Neuron (in vitro differentiated cells): Measurements from ENCODE around the gene OR51E1.

Experiments used
- H2AFZ ChIP-seq: one replicate; pipeline ENCODE4 v1.6.1; 2013; ENCODE audit warnings: low read depth, mild to moderate bottlenecking, inconsistent platforms, low read length, moderate library complexity
- H3K27me3 ChIP-seq: one replicate; pipeline ENCODE4 v1.6.1; 2013; ENCODE audit warnings: low read length; ENCODE audit not compliant: insufficient read depth
- H3K36me3 ChIP-seq: one replicate; pipeline ENCODE4 v1.6.1; 2013; ENCODE audit warnings: low read length; ENCODE audit not compliant: insufficient read depth
- H3K4me1 ChIP-seq: one replicate; pipeline ENCODE4 v1.6.1; 2013; ENCODE audit warnings: low read length; ENCODE audit not compliant: insufficient read depth
- H3K4me3 ChIP-seq: 2 replicates; pipeline ENCODE4 v1.5.1; 2013; ENCODE audit warnings: mild to moderate bottlenecking, low read length, moderate library complexity
- H3K9me3 ChIP-seq: one replicate; pipeline ENCODE4 v1.6.1; 2013; ENCODE audit warnings: low read length

Gene OR51E1

DNA sequence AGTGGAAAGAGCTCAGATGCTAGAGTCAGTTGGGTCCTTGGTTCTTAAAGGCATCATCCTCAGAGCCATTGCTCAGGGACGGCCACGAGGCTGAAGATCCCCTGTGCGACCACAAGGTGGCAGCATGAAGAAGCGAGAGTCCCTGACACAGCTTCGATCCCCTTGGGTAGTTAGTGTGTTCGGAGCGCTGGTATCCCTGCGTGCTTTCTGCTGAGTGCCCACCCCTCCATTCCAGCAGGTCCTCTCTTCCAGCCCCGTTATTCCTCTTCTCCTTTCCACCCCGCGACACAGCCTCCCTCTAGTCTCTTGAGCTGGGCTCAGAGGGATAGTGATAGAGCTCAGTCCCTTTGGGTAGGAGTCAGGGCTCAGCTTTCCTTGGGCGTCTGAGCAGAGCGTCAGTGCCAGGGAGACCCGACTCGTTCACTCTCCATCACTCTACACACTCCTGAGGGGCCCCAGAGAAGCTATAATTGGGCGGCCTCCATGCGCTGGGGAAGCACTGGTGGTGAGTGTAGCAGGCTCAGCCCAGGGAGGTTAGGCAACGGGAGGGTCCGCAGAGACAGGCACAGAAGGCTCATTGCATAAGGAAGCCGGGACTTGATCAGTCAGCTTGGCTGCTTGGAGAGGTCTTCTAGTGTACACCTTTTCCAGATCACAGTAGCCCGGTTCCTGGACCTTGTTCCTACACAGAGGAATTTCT lies 6.7 kb upstream of the OR51E1 start, which contains the start of gene OR51D1:
OR51D1 (plus strand) TSS at position 516 of the 700 bp plus-strand sequence. CDS start 2,314 bp downstream, outside the sequence.
- no peak within 1 kb of the TSS for H2AFZ ChIP-seq
- H3K4me1 ChIP-seq: peaks cover 5% of the 10 kb centered on the region
- H3K27me3 ChIP-seq: no peaks in the 10 kb centered on the region
- no peaks in the 10 kb centered on the region for H3K36me3 ChIP-seq
- no peaks in the 10 kb centered on the region for H3K9me3 ChIP-seq
- no peak within 1 kb of the TSS for H3K4me3 ChIP-seq

GRCh38 chr11:4637662-4638047 lies 6.1 kb upstream of the OR51E1 start:
- Histone ChIP-seq H3K27me3 (no peaks in the 10 kb centered on the region), H2AFZ (no peak overlapping the region), H3K9me3 (no peaks in the 10 kb centered on the region), H3K36me3 (no peaks in the 10 kb centered on the region), H3K4me3 (no peak overlapping the region), H3K4me1 (peaks cover 5% of the 10 kb centered on the region)

DNA sequence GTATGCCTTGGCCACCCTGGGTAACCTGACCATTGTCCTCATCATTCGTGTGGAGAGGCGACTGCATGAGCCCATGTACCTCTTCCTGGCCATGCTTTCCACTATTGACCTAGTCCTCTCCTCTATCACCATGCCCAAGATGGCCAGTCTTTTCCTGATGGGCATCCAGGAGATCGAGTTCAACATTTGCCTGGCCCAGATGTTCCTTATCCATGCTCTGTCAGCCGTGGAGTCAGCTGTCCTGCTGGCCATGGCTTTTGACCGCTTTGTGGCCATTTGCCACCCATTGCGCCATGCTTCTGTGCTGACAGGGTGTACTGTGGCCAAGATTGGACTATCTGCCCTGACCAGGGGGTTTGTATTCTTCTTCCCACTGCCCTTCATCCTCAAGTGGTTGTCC lies 3.9 kb upstream of the OR51E1 start:
- Histone ChIP-seq H3K4me1 (peaks cover 5% of the 10 kb centered on the region), H3K27me3 (peaks cover 2% of the 10 kb centered on the region), H2AFZ (no peak overlapping the region), H3K36me3 (no peaks in the 10 kb centered on the region), H3K4me3 (no peak overlapping the region), H3K9me3 (no peaks in the 10 kb centered on the region)

- H3K4me3 ChIP-seq: no peak overlapping the region
- peaks cover 5% of the 10 kb centered on the region for H3K4me1 ChIP-seq
- no peak overlapping the region for H2AFZ ChIP-seq
- peaks cover 2% of the 10 kb centered on the region for H3K27me3 ChIP-seq
- H3K36me3 ChIP-seq: no peaks in the 10 kb centered on the region
- no peaks in the 10 kb centered on the region for H3K9me3 ChIP-seq
These were observed 2.3 kb upstream of the OR51E1 start for GRCh38 chr11:4641501-4641900.

GRCh38 chr11:4642043-4642442 lies 1.7 kb upstream of the OR51E1 start:
- no peak overlapping the region for H3K4me3 ChIP-seq
- no peaks in the 10 kb centered on the region for H3K36me3 ChIP-seq
- H3K9me3 ChIP-seq: no peaks in the 10 kb centered on the region
- peaks cover 2% of the 10 kb centered on the region for H3K27me3 ChIP-seq
- no peak overlapping the region for H2AFZ ChIP-seq
- peaks cover 5% of the 10 kb centered on the region for H3K4me1 ChIP-seq

- H3K9me3 ChIP-seq: no peaks in the 10 kb centered on the region
- peaks cover 5% of the 10 kb centered on the region for H3K4me1 ChIP-seq
- no peak overlapping the region for H2AFZ ChIP-seq
- H3K36me3 ChIP-seq: no peaks in the 10 kb centered on the region
- peaks cover 2% of the 10 kb centered on the region for H3K27me3 ChIP-seq
- H3K4me3 ChIP-seq: no peak overlapping the region
These were observed 706 bp upstream of the OR51E1 start for GRCh38 chr11:4643076-4643475.

- H3K27me3 ChIP-seq: peaks cover 2% of the 10 kb centered on the region
- peaks cover 5% of the 10 kb centered on the region for H3K4me1 ChIP-seq
- H3K4me3 ChIP-seq: no peak overlapping the region
- no peaks in the 10 kb centered on the region for H3K36me3 ChIP-seq
- no peak overlapping the region for H2AFZ ChIP-seq
- H3K9me3 ChIP-seq: no peaks in the 10 kb centered on the region
These were observed 451 bp downstream of the OR51E1 start for GRCh38 chr11:4644233-4644632.

- H3K27me3 ChIP-seq: peaks cover 2% of the 10 kb centered on the region
- no peak overlapping the region for H3K4me3 ChIP-seq
- no peaks in the 10 kb centered on the region for H3K36me3 ChIP-seq
- no peak overlapping the region for H2AFZ ChIP-seq
- peaks cover 5% of the 10 kb centered on the region for H3K4me1 ChIP-seq
- H3K9me3 ChIP-seq: no peaks in the 10 kb centered on the region
These were observed 2.2 kb downstream of the OR51E1 start for GRCh38 chr11:4645974-4646373.

DNA sequence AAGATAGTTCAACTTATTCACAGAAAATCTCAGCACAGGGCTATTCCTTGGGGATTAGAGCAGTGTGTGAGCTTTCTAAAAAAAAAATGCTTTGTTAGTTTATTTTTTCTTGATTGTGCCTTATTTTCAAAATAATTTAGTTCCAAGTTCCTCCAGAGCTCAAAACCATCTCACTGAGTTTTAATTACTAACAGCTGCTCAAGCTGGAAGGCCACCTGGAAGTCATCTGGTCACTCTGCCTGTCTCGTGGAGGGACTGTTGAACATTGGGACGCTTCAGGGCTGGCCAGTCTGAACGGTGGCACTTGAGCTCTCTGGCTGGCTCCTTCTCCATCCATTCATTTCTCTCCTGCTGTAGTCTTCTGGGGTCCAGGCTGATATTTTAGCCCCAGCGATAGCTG lies 4.0 kb downstream of the OR51E1 start:
- H3K4me1 ChIP-seq: no peaks in the 10 kb centered on the region
- no peak overlapping the region for H3K4me3 ChIP-seq
- H3K27me3 ChIP-seq: peaks cover 2% of the 10 kb centered on the region
- no peaks in the 10 kb centered on the region for H3K36me3 ChIP-seq
- no peak overlapping the region for H2AFZ ChIP-seq
- no peaks in the 10 kb centered on the region for H3K9me3 ChIP-seq

- H3K36me3 ChIP-seq: no peaks in the 10 kb centered on the region
- H3K27me3 ChIP-seq: no peaks in the 10 kb centered on the region
These were observed 11.0 kb downstream of the OR51E1 start for GRCh38 chr11:4654635-4655369.

DNA sequence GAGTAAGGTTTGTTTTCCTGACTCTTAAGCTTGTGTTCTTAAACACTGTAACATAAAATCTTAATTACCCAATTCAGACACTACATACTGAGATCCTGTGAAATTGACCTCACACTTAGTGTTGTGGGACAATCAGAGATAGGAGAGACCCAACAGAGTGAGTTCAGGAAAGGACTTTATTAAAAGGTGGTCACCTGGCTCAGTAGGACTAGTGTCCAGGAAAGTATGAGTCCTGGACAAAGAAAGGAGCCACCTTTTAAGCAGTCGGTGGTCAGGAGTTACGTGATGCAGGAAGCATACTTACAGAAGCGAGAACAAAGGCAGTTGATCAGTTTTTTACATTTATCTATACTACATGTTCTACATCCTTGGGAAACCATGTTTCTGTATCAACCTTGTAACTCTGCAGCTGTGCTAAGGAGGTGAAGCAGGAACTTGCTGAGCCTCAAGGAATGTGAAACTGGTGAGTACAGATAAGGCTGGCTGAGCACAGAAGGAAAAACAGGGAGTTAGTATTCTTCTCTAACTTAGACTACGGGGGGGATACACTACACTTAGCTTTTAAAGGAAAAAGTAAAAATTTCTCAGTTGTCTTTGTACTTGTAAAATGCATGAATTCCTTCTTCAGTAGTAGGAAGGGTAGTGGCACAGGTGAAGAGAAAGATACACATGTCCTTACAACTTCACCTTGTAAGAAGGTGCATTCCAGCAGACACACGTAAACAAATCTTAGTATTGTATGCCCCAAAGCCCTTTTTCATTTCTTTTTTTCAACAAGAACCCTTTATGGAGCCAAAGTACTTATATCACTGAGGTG lies 15.1 kb downstream of the OR51E1 start:
- Histone ChIP-seq H3K27me3 (no peaks in the 10 kb centered on the region), H3K4me3 (no peak overlapping the region), H2AFZ (no peak overlapping the region), H3K36me3 (no peaks in the 10 kb centered on the region), H3K9me3 (no peaks in the 10 kb centered on the region), H3K4me1 (no peaks in the 10 kb centered on the region)

More at GRCh38 chr11:4654635-4655369, 11.0 kb downstream of the OR51E1 start:
- Histone ChIP-seq H3K9me3 (no peaks in the 10 kb centered on the region), H3K4me3 (no peak overlapping the region), H2AFZ (no peak overlapping the region), H3K4me1 (no peaks in the 10 kb centered on the region)

- Histone ChIP-seq H3K9me3 (no peaks in the 10 kb centered on the region), H3K36me3 (no peaks in the 10 kb centered on the region), H2AFZ (no peak overlapping the region), H3K27me3 (peaks cover 3% of the 10 kb centered on the region), H3K4me3 (no peak overlapping the region), H3K4me1 (no peaks in the 10 kb centered on the region)
These were observed 19.1 kb downstream of the OR51E1 start for GRCh38 chr11:4662876-4663275.

DNA sequence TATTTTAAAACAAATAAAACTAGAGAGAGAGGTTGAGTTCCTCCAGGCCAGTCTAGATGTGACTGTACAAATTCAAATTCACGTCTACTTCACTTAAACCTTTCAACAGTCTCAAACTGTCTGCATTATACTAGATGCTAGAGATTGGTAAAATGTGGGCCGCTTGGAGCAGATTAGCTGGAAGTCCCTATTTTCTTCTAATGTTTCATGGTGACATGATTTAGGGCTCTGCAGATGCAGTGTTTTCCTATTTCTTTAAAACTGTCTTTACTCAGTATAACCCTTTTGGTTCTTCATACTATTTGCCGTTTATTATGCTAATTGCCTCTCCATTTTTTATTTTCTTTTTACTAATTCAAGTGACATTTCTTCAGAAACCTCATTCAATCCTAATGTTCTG lies 20.4 kb downstream of the OR51E1 start:
- H3K9me3 ChIP-seq: no peaks in the 10 kb centered on the region
- no peaks in the 10 kb centered on the region for H3K4me1 ChIP-seq
- H3K4me3 ChIP-seq: no peak overlapping the region
- H2AFZ ChIP-seq: no peak overlapping the region
- H3K36me3 ChIP-seq: no peaks in the 10 kb centered on the region
- peaks cover 3% of the 10 kb centered on the region for H3K27me3 ChIP-seq
